Measurements from ENCODE around the gene ARL15. TPM values are rescaled to one million over a fixed set of nuclear protein-coding genes. Genes with fewer than 3 reads are reported as not detected.
A peak's percentile ranks its signal among the peaks of the same experiment; 100 is the strongest.

The ARL15 gene
- polyA plus RNA-seq, 1 of the 3 experiments (the other 2 are of a cell fraction), result 6.4 TPM

GRCh38 chr5:54115735-54116403, 194.5 kb downstream of the ARL15 start:
- no peaks in the 10 kb centered on the region for H3K9me3 ChIP-seq
- no peak overlapping the region for H3K9ac ChIP-seq
- H2AFZ ChIP-seq (ENCODE audit: low read depth), result no peak overlapping the region
- ChIA-PET CTCF (interaction anchor here (1.8 kb wide), 1 partner anchor 12 kb away, joined by 5 read pairs; no protein-coding TSS in a partner anchor), POLR2A (no interaction called here)
- peaks cover 0 to 4% of the 10 kb centered on the region in 2 experiments; a peak in 1 of 4 replicates for H3K4me1 ChIP-seq (ENCODE audit: control insufficient read depth in 1 of 2, insufficient read depth in 2 of 2, low read depth in 1 of 2, low read length in 1 of 2)
- H3K27ac ChIP-seq (ENCODE audit: low read depth in 2 of 2, low read length in 1 of 2), result no peak overlapping the region
- H3F3A ChIP-seq (replicated peaks; ENCODE audit: insufficient read depth), result no peaks in the 10 kb centered on the region
- no peaks in the 10 kb centered on the region for H3K27me3 ChIP-seq (ENCODE audit: insufficient read depth)
- H3K4me2 ChIP-seq, result no peak overlapping the region
- H3K36me3 ChIP-seq (replicated peaks in 1 of 2; ENCODE audit: control insufficient read depth in 1 of 2, insufficient read depth in 2 of 2, low read length in 1 of 2), result no peaks in the 10 kb centered on the region
- TF ChIP-seq MAX (IDR thresholded peaks at IDR 0.05; ENCODE audit: low read depth) (no peak), RFX5 (IDR thresholded peaks at IDR 0.05; ENCODE audit: low read length) (no peak), REST (IDR thresholded peaks at IDR 0.05; ENCODE audit: low read depth, low read length) (no peak), RAD21 (IDR thresholded peaks at IDR 0.05; ENCODE audit: low read length) (no peak), TCF12 (IDR thresholded peaks at IDR 0.05) (peak; percentile 29; the same call in 1 of the 2 replicates)
- no peaks in the 10 kb centered on the region for H4K20me1 ChIP-seq (ENCODE audit: insufficient read depth)
- DNase-seq, result peak; percentile 9
- H3K9me2 ChIP-seq, result no peaks in the 10 kb centered on the region
- WGBS (ENCODE audit: low lambda C conversion rate), result 97% methylated on average over 3 of the region's 3 CpGs
- no peaks in the 10 kb centered on the region for H3K79me2 ChIP-seq (ENCODE audit: insufficient read depth)
- H3K4me3 ChIP-seq (ENCODE audit: low read depth in 2 of 2, low read length in 1 of 2), result no peak overlapping the region

GRCh38 chr5:54113060-54113459, 197.3 kb downstream of the ARL15 start:
- peaks cover 0 to 7% of the 10 kb centered on the region in 2 experiments for H3K36me3 ChIP-seq (replicated peaks in 1 of 2; ENCODE audit: control insufficient read depth in 1 of 2, insufficient read depth in 2 of 2, low read length in 1 of 2)
- no peak overlapping the region for H3K9ac ChIP-seq
- no peaks in the 10 kb centered on the region for H3K79me2 ChIP-seq (ENCODE audit: insufficient read depth)
- peaks cover 0 to 4% of the 10 kb centered on the region in 2 experiments; a peak in 1 of 4 replicates for H3K4me1 ChIP-seq (ENCODE audit: control insufficient read depth in 1 of 2, insufficient read depth in 2 of 2, low read depth in 1 of 2, low read length in 1 of 2)
- TF ChIP-seq ZBTB33 (IDR thresholded peaks at IDR 0.05; ENCODE audit: borderline replicate concordance, low read depth) (no peak), SMC3 (IDR thresholded peaks at IDR 0.05; ENCODE audit: low read depth, low read length) (no peak), TCF12 (IDR thresholded peaks at IDR 0.05) (no peak), EP300 (IDR thresholded peaks at IDR 0.05; ENCODE audit: borderline replicate concordance in 1 of 2, low read depth in 1 of 2, low read length in 1 of 2) (no peak)
- no peaks in the 10 kb centered on the region for H3K27me3 ChIP-seq (ENCODE audit: insufficient read depth)
- no peak overlapping the region for H3K4me2 ChIP-seq
- H3K27ac ChIP-seq (ENCODE audit: low read depth in 2 of 2, low read length in 1 of 2), result no peak overlapping the region
- no peak overlapping the region for H2AFZ ChIP-seq (ENCODE audit: low read depth)
- ChIA-PET POLR2A (no interaction called here), CTCF (interaction anchor here (1.1 kb wide), 2 partner anchors 376 to 732 kb away, joined by 3 to 4 read pairs; no protein-coding TSS in a partner anchor)
- H3F3A ChIP-seq (replicated peaks; ENCODE audit: insufficient read depth), result no peaks in the 10 kb centered on the region
- no peak for DNase-seq
- H3K4me3 ChIP-seq (ENCODE audit: low read depth in 2 of 2, low read length in 1 of 2), result no peak overlapping the region
- 74% methylated on average over 5 of the region's 5 CpGs for WGBS (ENCODE audit: low lambda C conversion rate)
- no peaks in the 10 kb centered on the region for H3K9me3 ChIP-seq
- H3K9me2 ChIP-seq, result no peaks in the 10 kb centered on the region
- no peaks in the 10 kb centered on the region for H4K20me1 ChIP-seq (ENCODE audit: insufficient read depth)

All from SK-N-SH (cell line).